Measurements from ENCODE around the gene PNRC1. TPM values are rescaled to one million over a fixed set of nuclear protein-coding genes. Genes with fewer than 3 reads are reported as not detected.

PNRC1 gene
- total and polyA plus RNA-seq, 2 of the 4 experiments (the other 2 are of a cell fraction), result 6.5 to 8.1 TPM

DNA sequence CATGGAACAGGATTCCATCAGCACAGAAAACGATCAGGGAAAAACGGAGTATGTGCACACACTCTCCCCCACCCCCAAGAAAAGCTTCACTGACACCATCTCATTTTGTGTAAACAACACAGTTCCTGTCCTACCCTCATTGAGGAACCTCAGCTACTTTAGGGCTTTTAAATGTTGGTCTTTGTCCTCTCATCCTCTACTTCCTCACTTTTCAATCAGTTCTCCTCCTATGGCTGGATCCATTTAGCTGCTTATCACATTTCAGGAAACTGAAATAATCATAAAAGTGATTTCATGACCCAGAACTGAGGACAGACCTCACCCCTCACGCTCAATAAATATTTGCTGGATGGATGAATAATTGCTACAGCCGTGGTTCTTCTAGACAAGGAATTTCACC is 33.1 kb upstream of the PNRC1 start:
- intact Hi-C loops (cut with micrococcal nuclease), result no loop called here
- ChIA-PET POLR2A (ENCODE audit: unreplicated experiment) (no interaction called here), CTCF (no interaction called here)
- Histone ChIP-seq H2BK120ac (ENCODE audit: low read depth, low read length) (no peak overlapping the region), H2BK5ac (ENCODE audit: low read depth, low read length, poor library complexity, severe bottlenecking) (no peak overlapping the region), H3K36me3 (ENCODE audit: control insufficient read depth, insufficient read depth, low read length) (no peaks in the 10 kb centered on the region), H2AK5ac (ENCODE audit: low read depth, low read length) (no peak overlapping the region), H4K20me1 (ENCODE audit: insufficient read depth, low read length) (no peaks in the 10 kb centered on the region), H2AFZ (replicated peaks; ENCODE audit: low read length, poor library complexity) (no peak overlapping the region), H4K91ac (ENCODE audit: insufficient read depth, low read depth, low read length) (no peak overlapping the region), H2BK20ac (ENCODE audit: low read depth, low read length) (no peak overlapping the region), H3K4me1 (ENCODE audit: control insufficient read depth, insufficient read depth, low read length) (peaks cover 10% of the 10 kb centered on the region), H3K56ac (ENCODE audit: extremely low read depth, insufficient read depth, low read length) (no peak overlapping the region), H2BK15ac (ENCODE audit: low read depth, low read length) (no peak overlapping the region), H3K9ac (ENCODE audit: low read depth, low read length) (no peak overlapping the region), H4K5ac (ENCODE audit: low read depth, low read length) (no peak overlapping the region), H3K79me1 (ENCODE audit: low read depth in 1 of 2, low read length in 2 of 2) (no peaks in the 10 kb centered on the region), H3K18ac (ENCODE audit: low read depth, low read length) (peak overlapping the region; percentile 69), H3K14ac (replicated peaks; ENCODE audit: low read depth, low read length) (no peak overlapping the region), H3K23ac (ENCODE audit: low read depth, low read length) (no peak overlapping the region), H3K4me3 (ENCODE audit: insufficient read depth, low read depth, low read length) (no peak overlapping the region), H2AK9ac (replicated peaks; ENCODE audit: low read depth, low read length, poor library complexity) (no peak overlapping the region), H3K4ac (ENCODE audit: low read depth, low read length) (no peak overlapping the region), H3K9me3 (ENCODE audit: control insufficient read depth, insufficient read depth, low read length) (no peaks in the 10 kb centered on the region), H3K9me1 (ENCODE audit: insufficient read depth, low read length) (no peaks in the 10 kb centered on the region), H3K27me3 (ENCODE audit: control insufficient read depth, insufficient read depth, low read length) (peaks cover 2% of the 10 kb centered on the region; the same call in 1 of the 2 replicates), H4K8ac (ENCODE audit: low read depth in 2 of 2, low read length in 2 of 2) (no peak overlapping the region), H3K27ac (ENCODE audit: insufficient read depth, low read length) (no peak overlapping the region), H3K4me2 (ENCODE audit: low read depth, low read length) (no peak overlapping the region)
- TF ChIP-seq RAD21 (IDR thresholded peaks at IDR 0.05; ENCODE audit: low read length) (no peak), RFX5 (IDR thresholded peaks at IDR 0.05; ENCODE audit: low read depth, low read length) (no peak), FOS (IDR thresholded peaks at IDR 0.05; ENCODE audit: low read depth, low read length) (no peak), NFE2L2 (IDR thresholded peaks at IDR 0.05; ENCODE audit: low read depth, low read length) (no peak), RCOR1 (IDR thresholded peaks at IDR 0.05; ENCODE audit: insufficient replicate concordance, low read length) (no peak), CHD1 (IDR thresholded peaks at IDR 0.05; ENCODE audit: low read depth, low read length) (no peak), ELK1 (IDR thresholded peaks at IDR 0.05; ENCODE audit: borderline replicate concordance, low read depth, low read length) (no peak), CEBPB (IDR thresholded peaks at IDR 0.05; ENCODE audit: low read depth, low read length) (no peak), SMC3 (IDR thresholded peaks at IDR 0.05; ENCODE audit: low read depth, low read length) (no peak), MXI1 (IDR thresholded peaks at IDR 0.05; ENCODE audit: borderline replicate concordance, low read depth, low read length) (no peak), USF2 (IDR thresholded peaks at IDR 0.05; ENCODE audit: low read depth, low read length) (no peak), POLR2A (IDR thresholded peaks at IDR 0.05; ENCODE audit: low read depth, low read length) (no peak), MAZ (IDR thresholded peaks at IDR 0.05; ENCODE audit: borderline replicate concordance, low read depth, low read length) (no peak)
- dilution Hi-C loops (cut with HindIII; ENCODE audit: low sequenced_read_pairs, unreplicated experiment), result no loop called here
- no peak for DNase-seq
- no TSS peak for BruUV-seq (replicated peaks)
- WGBS, 2 experiments (ENCODE audit: extremely low coverage in 2 of 2, insufficient read length in 1 of 2), result no CpG with 5 or more reads among the region's 4 CpGs
- in situ Hi-C loops (cut with MboI; ENCODE audit: low sequenced_read_pairs), result no loop called here
- no peak for ATAC-seq (ENCODE audit: low read depth)

Measured in IMR-90 (cell line).